HepG2 (cell line): ENCODE data around the gene ACACB. TPM values are rescaled to one million over a fixed set of nuclear protein-coding genes. Genes with fewer than 3 reads are reported as not detected.

Experiments used
- ATAC-seq: fragments of 200-7000 bp; cut with Tn5 transposase; 3 replicates; pipeline ENCODE4 v1.9.1; 2020; ENCODE audit warnings: mild to moderate bottlenecking, moderate library complexity
- BruUV-seq: library from RNA; stranded (reverse); fragments of 400-500 nt; replicated peaks from 2 replicates; lab custom pipeline; 2021; lab: Mats Ljungman, UMichigan
- CTCF ChIA-PET: fragments of 300-600 bp; formaldehyde crosslinking; extraction: SDS; loops from one replicate; lab custom pipeline; 2021; ENCODE audit warnings: low total read pairs, inconsistent platforms, low intra/inter-chr PET ratio; lab: Yijun Ruan, JAX
- POLR2A ChIA-PET: fragments of 350-600 bp; sonication (Branson Sonifier 250); formaldehyde crosslinking; loops from one replicate; lab custom pipeline; 2020; ENCODE audit warnings: antibody characterized with exemption, inconsistent platforms; lab: Yijun Ruan, JAX
- DNase-seq: peaks from one replicate; pipeline ENCODE4 v3.0.0-alpha.2; 2015; ENCODE audit warnings: low spot score
- FAIRE-seq: peaks from 3 replicates; lab custom pipeline; 2011; peaks lifted over from hg19 to GRCh38; lab: Jason Lieb, UNC
- H2AFZ ChIP-seq: one replicate; pipeline ENCODE4 v1.6.1; 2011; ENCODE audit warnings: low read length, inconsistent platforms
- H3K27ac ChIP-seq: fragments of 300-600 bp; 3 replicates; pipeline ENCODE4 v1.8.0; 2011; ENCODE audit warnings: mixed run types, mild to moderate bottlenecking, mixed read lengths, low read length, inconsistent platforms; ENCODE audit not compliant: insufficient read depth; ENCODE audit errors: extremely low read length
- H3K27me3 ChIP-seq, 2 experiments: fragments of 200-600 bp in 1 of 2; 2 replicates in 1 of 2; 3 replicates in 1 of 2; pipeline versions ENCODE4 v1.6.0 to v1.8.0; 2011; ENCODE audit warnings: low read length in 2 of 2, mild to moderate bottlenecking in 2 of 2, moderate library complexity in 2 of 2, inconsistent platforms in 1 of 2; ENCODE audit not compliant: insufficient read depth in 2 of 2, control insufficient read depth in 1 of 2
- H3K36me3 ChIP-seq, 2 experiments: fragments of 200-600 bp in 1 of 2; replicated peaks in 1 of 2; 2 replicates in 1 of 2; 3 replicates in 1 of 2; pipeline versions ENCODE4 v1.5.1 to v1.8.0; 2011; ENCODE audit warnings: low read length in 2 of 2, inconsistent platforms in 1 of 2; ENCODE audit not compliant: insufficient read depth in 2 of 2, control insufficient read depth in 1 of 2
- H3K4me1 ChIP-seq: 2 replicates; pipeline ENCODE4 v1.5.1; 2012; ENCODE audit warnings: low read length, inconsistent platforms; ENCODE audit not compliant: insufficient read depth
- H3K4me2 ChIP-seq: 2 replicates; pipeline ENCODE4 v1.6.0; 2011; ENCODE audit warnings: low read depth, low read length, inconsistent platforms
- H3K4me3 ChIP-seq, 3 experiments: fragments of 200-600 bp in 1 of 3; sonication (generic), shearing (Covaris generic) in 1 of 3; replicated peaks in 1 of 3; 2 replicates each; pipeline ENCODE4 v1.5.1; 2011 to 2016; ENCODE audit warnings: low read length in 3 of 3, inconsistent platforms in 2 of 3, low read depth in 2 of 3, mild to moderate bottlenecking in 2 of 3, control low read depth in 1 of 3, mixed read lengths in 1 of 3; ENCODE audit not compliant: insufficient read depth in 1 of 3
- H3K79me2 ChIP-seq: one replicate; pipeline ENCODE4 v1.6.1; 2011; ENCODE audit warnings: low read length, inconsistent platforms; ENCODE audit not compliant: insufficient read depth
- H3K9ac ChIP-seq: 2 replicates; pipeline ENCODE4 v1.6.0; 2011; ENCODE audit warnings: mild to moderate bottlenecking, low read depth, low read length, inconsistent platforms; ENCODE audit not compliant: insufficient read depth
- H3K9me3 ChIP-seq: 2 replicates; pipeline ENCODE4 v1.5.1; 2012; ENCODE audit warnings: mild to moderate bottlenecking, low read length
- H4K20me1 ChIP-seq: 2 replicates; pipeline ENCODE4 v1.6.0; 2011; ENCODE audit warnings: inconsistent platforms, mild to moderate bottlenecking, low read length, moderate library complexity; ENCODE audit not compliant: insufficient read depth
- GFI1 ChIP-seq: sonication (generic); formaldehyde crosslinking; IDR thresholded peaks from 2 replicates; pipeline ENCODE4 v1.5.0; 2020; ENCODE audit warnings: missing genetic modification reagents, mild to moderate bottlenecking, borderline replicate concordance
- KDM5B ChIP-seq: sonication (generic); formaldehyde crosslinking; IDR thresholded peaks from 2 replicates; pipeline ENCODE4 v1.4.0; 2020; ENCODE audit warnings: missing genetic modification reagents, mild to moderate bottlenecking, borderline replicate concordance
- NR2F6 ChIP-seq, 2 experiments: IDR thresholded peaks; 2 replicates each; pipeline ENCODE4 v1.6.1; 2016; ENCODE audit warnings: antibody characterized with exemption in 1 of 2, mild to moderate bottlenecking in 1 of 2
- SRSF1 ChIP-seq: fragments of 200-400 bp; formaldehyde crosslinking; optimal IDR thresholded peaks from 2 replicates; pipeline ENCODE3; 2017; ENCODE audit warnings: mild to moderate bottlenecking, low read depth, low read length, moderate library complexity
- ZBTB40 ChIP-seq, 2 experiments: fragments of 450-650 bp in 1 of 2; sonication (generic) in 1 of 2; formaldehyde crosslinking in 1 of 2; IDR thresholded peaks; 2 replicates each; pipeline versions ENCODE4 v1.6.1 to v1.8.0; 2016 to 2022; ENCODE audit warnings: antibody characterized with exemption in 1 of 2, mild to moderate bottlenecking in 1 of 2, missing genetic modification reagents in 1 of 2
- WGBS: methylation state at CpG from one replicate; pipeline ENCODE4 v1.1.6; 2017; ENCODE audit warnings: low lambda C conversion rate; 5-methylcytosine and 5-hydroxymethylcytosine counted together
- in situ Hi-C: cut with HindIII; loops from 2 replicates; pipeline ENCODE4 v1.10.0; 2017; ENCODE audit warnings: low pct_unique_long_range_greater_than_20kb; ENCODE audit not compliant: extremely low pct_ligation_motif_present
- intact Hi-C: fragments of 100-400 bp; cut with micrococcal nuclease; formaldehyde crosslinking; loops from one replicate; pipeline ENCODE4 v1.10.0; 2022; ENCODE audit not compliant: unreplicated experiment
- polyA plus RNA-seq, 8 experiments: library from polyadenylated mRNA; depleted of rRNA in 3 of 8; stranded (reverse) in 7 of 8; unstranded in 1 of 8; fragments of >200 nt; fragmentation: Illumina TruSeq in 4 of 8; extraction: Trizol in 4 of 8; gene quantifications; 2 replicates each; pipeline versions ENCODE4 v1.2.1 to v1.2.3, GENCODE V29; 2011 to 2016; ENCODE audit warnings: low read depth in 4 of 8, missing spikeins in 1 of 8, mixed read lengths in 1 of 8; ENCODE audit not compliant: insufficient read depth in 1 of 8
- total RNA-seq, 5 experiments: library from RNA; depleted of rRNA; stranded (reverse); fragments of >200 nt; fragmentation: Illumina TruSeq; extraction: Trizol; gene quantifications; 2 replicates each; pipeline ENCODE4 v1.2.3, GENCODE V29; 2016; ENCODE audit warnings: low read depth in 1 of 5

The ACACB gene
- total and polyA plus RNA-seq, 2 of the 13 experiments (the other 11 are each of a cell fraction or from before 2014, with no cell fraction given) = 6.2 to 8.6 TPM

GRCh38 chr12:109218996-109219395, 102.6 kb downstream of the ACACB start:
- peaks cover 1 to 10% of the 10 kb centered on the region in 2 experiments; a peak in 3 of 5 replicates for H3K36me3 ChIP-seq
- H3K79me2 ChIP-seq = no peaks in the 10 kb centered on the region
- H3K4me2 ChIP-seq = no peak overlapping the region
- ChIA-PET POLR2A (no interaction called here), CTCF (no interaction called here)
- in situ Hi-C loops (no loop called here), intact Hi-C loops (no loop called here)
- no TSS peak for BruUV-seq
- H3K27me3 ChIP-seq = no peaks in the 10 kb centered on the region
- no peaks in the 10 kb centered on the region for H3K4me1 ChIP-seq
- H3K9me3 ChIP-seq = no peaks in the 10 kb centered on the region
- ATAC-seq (no peak), DNase-seq (no peak), FAIRE-seq (no peak)
- H3K27ac ChIP-seq = no peak overlapping the region
- no peak overlapping the region for H3K4me3 ChIP-seq
- no peak overlapping the region for H2AFZ ChIP-seq
- no peak overlapping the region for H3K9ac ChIP-seq
- no peak for TF ChIP-seq NR2F6 (IDR thresholded peaks at IDR 0.05)
- no peak for TF ChIP-seq NR2F6 (CRISPR knock-in tag; IDR thresholded peaks at IDR 0.05)
- TF ChIP-seq GFI1 (CRISPR knock-in tag) = no peak
- no peak for TF ChIP-seq ZBTB40 (IDR thresholded peaks at IDR 0.05)
- peak; percentile 69 for TF ChIP-seq ZBTB40 (CRISPR knock-in tag; IDR thresholded peaks at IDR 0.05)
- TF ChIP-seq KDM5B (CRISPR knock-in tag) = no peak
- no peak for TF ChIP-seq SRSF1
- no peaks in the 10 kb centered on the region for H4K20me1 ChIP-seq
- 95% methylated on average over 6 of the region's 6 CpGs for WGBS
